ENCODE results near the gene JCHAIN.
"Not testable (repeated sequence)": the region's sequence is repeated elsewhere in the genome, so short reads cannot be mapped to it uniquely, and the experiment has no call there.

Gene JCHAIN

DNA sequence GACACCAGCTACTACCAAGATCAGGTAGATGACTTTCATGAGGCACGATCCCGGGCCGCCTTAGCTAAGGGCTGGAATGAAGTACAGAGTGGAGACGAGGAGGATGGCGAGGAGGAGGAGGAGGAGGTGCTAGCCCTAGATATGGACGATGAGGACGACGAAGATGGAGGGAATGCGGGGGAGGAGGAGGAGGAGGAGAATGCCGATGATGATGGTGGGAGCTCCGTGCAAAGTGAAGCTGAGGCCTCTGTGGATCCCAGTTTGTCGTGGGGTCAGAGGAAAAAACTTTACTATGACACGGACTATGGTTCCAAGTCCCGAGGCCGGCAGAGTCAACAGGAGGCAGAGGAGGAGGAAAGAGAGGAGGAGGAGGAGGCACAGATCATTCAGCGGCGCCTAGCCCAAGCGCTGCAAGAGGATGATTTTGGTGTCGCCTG lies 22.5 kb upstream of the JCHAIN start:
- no peak for TF ChIP-seq CTCF (IDR thresholded peaks at IDR 0.05; ENCODE audit: low read depth, low read length, missing control alignments)
- peak overlapping the region; percentile 100 for H3K4me3 ChIP-seq (replicated peaks; ENCODE audit: low read depth, low read length)
- no peak for DNase-seq (ENCODE audit: extremely low read depth, low read depth)

- peak; percentile 99 for TF ChIP-seq CTCF (IDR thresholded peaks at IDR 0.05; ENCODE audit: low read depth, low read length, missing control alignments)
- peak; percentile 99 for DNase-seq (ENCODE audit: extremely low read depth, low read depth)
Measured at GRCh38 chr4:70687821-70688794, 21.8 kb upstream of the JCHAIN start, which contains the start of gene UTP3. UTP3 (plus strand) TSS chr4:70688532; CDS start chr4:70688678, 146 bp downstream.

DNA sequence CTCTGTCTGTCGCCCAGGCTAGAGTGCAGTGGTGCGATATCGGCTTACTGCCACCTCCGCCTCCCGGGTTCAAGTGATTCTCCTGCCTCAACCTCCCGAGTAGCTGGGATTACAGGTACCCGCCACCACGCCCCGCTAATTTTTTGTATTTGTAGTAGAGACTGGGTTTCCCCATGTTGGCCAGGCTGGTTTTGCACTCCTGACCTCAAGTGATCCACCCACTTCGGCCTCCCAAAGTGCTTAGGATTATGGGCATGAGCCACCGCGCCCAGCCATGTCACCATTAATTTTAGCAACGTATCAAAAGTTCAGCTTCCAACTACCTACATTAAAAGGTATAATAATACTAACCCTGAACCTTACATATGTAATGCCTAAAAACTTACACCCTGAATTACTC lies 21.1 kb upstream of the JCHAIN start:
- peak overlapping the region; percentile 100 for H3K4me3 ChIP-seq (replicated peaks; ENCODE audit: low read depth, low read length)
- TF ChIP-seq CTCF (IDR thresholded peaks at IDR 0.05; ENCODE audit: low read depth, low read length, missing control alignments), result no peak
- no peak for DNase-seq (ENCODE audit: extremely low read depth, low read depth)

More at GRCh38 chr4:70687821-70688794, 21.8 kb upstream of the JCHAIN start, which contains the start of gene UTP3:
- peak within 1 kb of the TSS; percentile 100 for H3K4me3 ChIP-seq (replicated peaks; ENCODE audit: low read depth, low read length)

GRCh38 chr4:70682142-70682541 lies 15.8 kb upstream of the JCHAIN start:
- DNase-seq (ENCODE audit: extremely low read depth, low read depth); H3K4me3 ChIP-seq (replicated peaks; ENCODE audit: low read depth, low read length): not testable (repeated sequence)

DNA sequence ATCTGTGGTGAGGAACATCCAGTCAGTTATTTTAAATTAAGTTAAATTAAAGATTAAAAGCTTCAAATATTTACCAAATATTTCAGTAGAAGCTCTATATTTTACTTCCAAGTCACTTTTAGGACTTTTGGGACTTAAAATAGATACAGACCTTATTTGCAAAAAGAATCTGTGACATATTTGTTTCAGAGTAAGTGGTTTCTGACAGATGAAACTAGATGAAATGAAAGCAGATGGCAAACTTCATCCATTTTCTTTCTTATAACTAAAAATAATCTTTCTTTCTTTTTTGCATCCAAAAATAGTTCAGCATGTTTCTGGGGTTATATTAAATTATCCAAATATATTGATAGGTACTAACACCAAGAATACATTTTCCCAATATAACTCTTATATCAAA lies 15.4 kb upstream of the JCHAIN start:
- TF ChIP-seq CTCF (IDR thresholded peaks at IDR 0.05; ENCODE audit: low read depth, low read length, missing control alignments), result no peak
- no peak overlapping the region for H3K4me3 ChIP-seq (replicated peaks; ENCODE audit: low read depth, low read length)

GRCh38 chr4:70680934-70681333 lies 14.6 kb upstream of the JCHAIN start:
- no peak for DNase-seq (ENCODE audit: extremely low read depth, low read depth)
- no peak for TF ChIP-seq CTCF (IDR thresholded peaks at IDR 0.05; ENCODE audit: low read depth, low read length, missing control alignments)
- H3K4me3 ChIP-seq (replicated peaks; ENCODE audit: low read depth, low read length), result no peak overlapping the region

More for the DNA sequence above, 15.4 kb upstream of the JCHAIN start:
- DNase-seq (ENCODE audit: extremely low read depth, low read depth), result no peak

DNA sequence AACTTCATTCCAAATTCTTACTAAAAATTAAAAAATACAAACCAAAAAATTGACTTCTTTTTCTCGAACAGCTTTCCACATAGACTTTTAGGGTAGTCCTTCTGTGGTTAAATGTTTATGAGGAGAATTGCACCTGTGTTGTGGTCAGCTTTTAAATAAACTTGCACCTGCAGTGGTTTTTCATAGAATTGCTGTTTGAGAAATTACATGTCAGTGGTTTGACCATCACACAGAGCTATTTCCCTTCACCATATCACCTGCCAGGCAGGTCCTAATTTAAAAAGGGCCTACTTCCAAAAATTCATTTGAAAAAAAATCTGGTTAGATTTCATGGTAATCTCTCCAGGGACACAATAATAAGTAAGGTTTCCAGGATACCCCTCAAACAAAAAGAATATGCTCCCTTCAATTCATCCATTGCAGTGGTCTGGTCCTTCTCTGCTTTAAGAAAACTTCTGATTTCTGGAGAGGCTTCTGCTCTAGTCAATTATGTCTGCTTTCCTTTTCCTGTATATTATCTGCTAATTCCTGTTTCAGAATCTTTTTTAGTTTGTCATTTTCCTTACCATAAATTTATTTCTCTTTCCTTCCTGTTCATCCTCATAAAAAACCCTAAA lies 12.2 kb upstream of the JCHAIN start:
- TF ChIP-seq CTCF (IDR thresholded peaks at IDR 0.05; ENCODE audit: low read depth, low read length, missing control alignments), result no peak
- H3K4me3 ChIP-seq (replicated peaks; ENCODE audit: low read depth, low read length), result no peak overlapping the region
- no peak for DNase-seq (ENCODE audit: extremely low read depth, low read depth)

Measured in HFF-Myc (cell line).